CD4-positive, alpha-beta T cell treated with Interleukin-15 for 1 hour (primary cell): ENCODE data around the gene RBM45.

ENCODE experiments used
- DNase-seq: peaks from one replicate; pipeline ENCODE4 v3.0.0-alpha.2; 2020

Gene RBM45

DNA sequence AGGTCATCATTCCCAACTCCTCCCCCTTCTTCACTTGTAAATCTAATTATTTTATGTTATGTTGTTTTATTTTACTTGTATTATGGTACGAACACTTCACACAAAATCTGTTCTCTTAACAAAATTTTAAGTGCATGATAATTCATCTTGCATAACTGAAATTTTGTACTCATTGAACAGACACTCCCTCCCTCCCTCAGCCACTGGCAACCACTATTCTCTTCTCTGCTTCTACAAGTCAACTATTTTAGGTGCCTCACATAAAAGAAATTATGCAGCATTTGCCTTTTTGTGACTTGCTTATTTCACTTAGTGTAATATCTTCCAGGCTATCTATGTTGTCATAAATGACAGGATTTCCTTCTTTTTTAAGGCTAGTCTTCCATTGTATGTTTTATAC is 51.7 kb downstream of the RBM45 start:
- no peak for DNase-seq

DNA sequence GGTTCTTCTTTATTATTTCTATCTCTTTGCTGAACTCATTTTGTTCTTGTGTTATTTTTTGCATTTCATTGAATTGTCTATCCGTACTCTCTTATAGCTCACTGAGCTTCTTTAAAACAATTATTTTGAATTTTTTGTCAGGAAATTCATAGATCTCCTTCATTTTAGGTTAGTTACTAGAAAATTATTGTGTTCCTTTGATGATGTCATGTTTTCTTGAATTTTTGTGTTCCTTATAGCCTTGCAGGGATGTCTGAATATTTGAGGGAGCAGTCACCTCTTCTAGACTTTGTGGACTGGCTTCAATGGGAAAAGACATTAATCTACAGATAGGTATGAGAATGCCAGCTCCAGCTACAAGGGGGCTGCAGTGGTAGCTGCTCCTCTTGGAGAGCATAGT is 61.4 kb downstream of the RBM45 start:
- DNase-seq = no peak

DNA sequence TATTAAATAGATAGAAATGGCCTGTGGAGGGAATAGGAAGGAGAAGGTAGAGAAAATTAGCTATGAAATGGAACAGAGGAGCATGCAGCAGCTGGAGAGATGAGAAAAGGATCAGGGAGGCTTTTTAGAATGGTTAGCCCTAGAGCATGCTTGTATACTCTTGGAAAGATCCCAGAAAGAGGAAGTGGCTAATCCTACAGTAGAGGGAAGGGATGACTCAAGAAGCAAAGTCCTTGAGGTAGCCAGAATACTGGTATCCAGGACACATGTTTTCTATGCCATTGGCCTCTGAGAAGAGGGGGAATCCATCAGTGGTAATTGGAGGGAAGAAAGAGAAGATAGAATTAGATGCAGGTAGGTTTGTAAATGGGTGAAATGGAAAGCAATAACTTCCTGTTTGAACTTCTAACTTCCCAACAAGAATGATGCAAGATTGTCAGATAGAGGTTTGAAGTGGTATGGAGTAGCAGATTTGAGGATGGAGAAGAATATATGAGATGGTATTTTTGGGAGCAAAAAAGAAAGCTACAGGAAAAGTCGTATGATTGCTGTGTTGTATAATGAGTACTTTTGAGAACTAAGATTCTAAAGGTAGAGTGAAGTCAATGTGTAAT is 64.9 kb downstream of the RBM45 start:
- DNase-seq = no peak
